ENCODE results near the gene TECRL.

DNA sequence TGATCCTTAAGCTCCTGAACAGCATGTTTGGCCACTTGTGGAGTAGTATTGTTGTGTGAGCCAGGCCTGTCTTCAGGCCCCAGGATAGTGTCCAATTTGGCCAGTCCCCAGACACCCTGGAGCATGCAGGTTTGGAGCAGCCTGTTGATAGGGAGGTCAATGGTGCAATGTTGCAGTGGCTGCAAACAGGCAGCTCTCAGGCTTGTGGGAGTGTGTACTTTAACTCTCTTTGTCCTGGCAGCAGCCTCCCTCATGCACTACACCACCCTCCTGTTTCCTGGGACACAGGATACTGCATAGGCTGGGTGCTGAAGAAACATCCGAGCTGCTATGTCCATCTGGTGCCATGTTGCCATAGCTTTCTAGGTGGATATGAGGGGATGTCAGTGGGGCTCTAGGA, 24.0 kb downstream of the TECRL start:
- TF ChIP-seq CTCF (IDR thresholded peaks at IDR 0.05; ENCODE audit: insufficient read depth, low read depth, low read length) (no peak), EZH2 (IDR thresholded peaks at IDR 0.05; ENCODE audit: insufficient read depth, low read length) (no peak)
